K562 (cell line): ENCODE measurements around the gene CDKN3. TPM values are rescaled to one million over a fixed set of nuclear protein-coding genes. Genes with fewer than 3 reads are reported as not detected.
A peak's percentile ranks its signal among the peaks of the same experiment; 100 is the strongest.

Source experiments
- BRD4 ChIP-seq: fragments of 200-600 bp; sonication (generic); IDR thresholded peaks from 2 replicates; pipeline ENCODE4 v1.6.1; 2017; ENCODE audit warnings: inconsistent platforms
- CTBP1 ChIP-seq: fragments of 450-650 bp; IDR thresholded peaks from 2 replicates; pipeline ENCODE4 v1.6.1; 2016; ENCODE audit warnings: borderline replicate concordance
- ERF ChIP-seq: fragments of 450-650 bp; formaldehyde crosslinking; IDR thresholded peaks from 2 replicates; pipeline ENCODE4 v1.4.0; 2020; ENCODE audit warnings: mild to moderate bottlenecking, mixed read lengths
- ETV6 ChIP-seq, 3 experiments: fragments of 150-350 bp in 1 of 3; sonication (generic) in 1 of 3; formaldehyde crosslinking in 1 of 3; IDR thresholded peaks; 2 replicates each; pipeline versions ENCODE4 v1.6.1 to v1.8.0; 2014 to 2022; ENCODE audit warnings: borderline replicate concordance in 2 of 3, low read depth in 2 of 3, antibody characterized with exemption in 1 of 3, low read length in 1 of 3, mild to moderate bottlenecking in 1 of 3, missing genetic modification reagents in 1 of 3
- GATA2 ChIP-seq: sonication (generic); formaldehyde crosslinking; IDR thresholded peaks from 2 replicates; pipeline ENCODE4 v1.4.0; 2020; ENCODE audit warnings: mild to moderate bottlenecking, missing genetic modification reagents
- JUN ChIP-seq, 2 experiments: sonication (generic) in 1 of 2; formaldehyde crosslinking in 1 of 2; IDR thresholded peaks; 2 replicates each; pipeline versions ENCODE4 v1.6.1 to v1.8.0; 2012 to 2022; ENCODE audit warnings: borderline replicate concordance in 2 of 2, mild to moderate bottlenecking in 2 of 2, improper control_type of control experiment in 1 of 2, low read depth in 1 of 2, low read length in 1 of 2, missing genetic modification reagents in 1 of 2
- PML ChIP-seq: IDR thresholded peaks from 2 replicates; pipeline ENCODE4 v1.6.1; 2012; ENCODE audit warnings: low read length, inconsistent platforms
- POLR2A ChIP-seq: fragments of 450-650 bp; conservative IDR thresholded peaks from 2 replicates; pipeline ENCODE4 v1.6.1; 2016
- RBBP5 ChIP-seq: fragments of 200-600 bp; sonication (generic); IDR thresholded peaks from 2 replicates; pipeline ENCODE4 v1.6.1; 2012; ENCODE audit warnings: borderline replicate concordance, mild to moderate bottlenecking, low read length, control low read depth, inconsistent platforms; ENCODE audit not compliant: insufficient read depth, poor library complexity, severe bottlenecking
- SMARCE1 ChIP-seq: fragments of 450-650 bp; IDR thresholded peaks from 2 replicates; pipeline ENCODE4 v1.7.1; 2016; ENCODE audit warnings: mild to moderate bottlenecking
- ZNF239 ChIP-seq: fragments of 250-450 bp; sonication (Bioruptor Pico); IDR thresholded peaks from 2 replicates; pipeline ENCODE4 v1.4.0; 2020; ENCODE audit warnings: mild to moderate bottlenecking
- polyA plus RNA-seq, 8 experiments: library from polyadenylated mRNA; depleted of rRNA in 4 of 8; stranded (reverse) in 5 of 8; unstranded in 3 of 8; fragments of >200 nt; fragmentation: Nextera tagmentation in 2 of 8; fragmentation: Illumina TruSeq in 1 of 8; extraction: Ambion mirVana in 2 of 8; extraction: Trizol in 1 of 8; gene quantifications; 2 replicates each; pipeline versions ENCODE4 v1.2.1 to v1.2.3, GENCODE V29; 2011 to 2014; ENCODE audit warnings: inconsistent platforms in 1 of 8, missing spikeins in 1 of 8
- total RNA-seq, 7 experiments: library from RNA; depleted of rRNA in 6 of 7; stranded (reverse); fragments of >200 nt in 6 of 7; fragmentation: Illumina TruSeq in 2 of 7; extraction: Trizol in 2 of 7; gene quantifications; 2 replicates each; pipeline versions ENCODE4 v1.2.1 to v1.2.3, GENCODE V29; 2011 to 2021; ENCODE audit warnings: low replicate concordance in 1 of 7
- TF ChIP-seq, protein P1 (sequence below), 2 experiments: fragments of 450-650 bp; IDR thresholded peaks; 2 replicates each; pipeline ENCODE4 v1.6.1; 2016; ENCODE audit warnings: mild to moderate bottlenecking in 2 of 2, borderline replicate concordance in 1 of 2, low read depth in 1 of 2, moderate library complexity in 1 of 2
- TF ChIP-seq, protein P2 (sequence below): fragments of 200-800 bp; sonication (Bioruptor generic); IDR thresholded peaks from 2 replicates; pipeline ENCODE4 v1.6.1; 2016; ENCODE audit warnings: missing genetic modification characterization, missing compliant biosample characterization

CDKN3 gene
- total and polyA plus RNA-seq, 9 of the 15 experiments (the other 6 are each of a cell fraction or from before 2014, with no cell fraction given), result 41.3 to 128 (median 70.7) TPM

DNA sequence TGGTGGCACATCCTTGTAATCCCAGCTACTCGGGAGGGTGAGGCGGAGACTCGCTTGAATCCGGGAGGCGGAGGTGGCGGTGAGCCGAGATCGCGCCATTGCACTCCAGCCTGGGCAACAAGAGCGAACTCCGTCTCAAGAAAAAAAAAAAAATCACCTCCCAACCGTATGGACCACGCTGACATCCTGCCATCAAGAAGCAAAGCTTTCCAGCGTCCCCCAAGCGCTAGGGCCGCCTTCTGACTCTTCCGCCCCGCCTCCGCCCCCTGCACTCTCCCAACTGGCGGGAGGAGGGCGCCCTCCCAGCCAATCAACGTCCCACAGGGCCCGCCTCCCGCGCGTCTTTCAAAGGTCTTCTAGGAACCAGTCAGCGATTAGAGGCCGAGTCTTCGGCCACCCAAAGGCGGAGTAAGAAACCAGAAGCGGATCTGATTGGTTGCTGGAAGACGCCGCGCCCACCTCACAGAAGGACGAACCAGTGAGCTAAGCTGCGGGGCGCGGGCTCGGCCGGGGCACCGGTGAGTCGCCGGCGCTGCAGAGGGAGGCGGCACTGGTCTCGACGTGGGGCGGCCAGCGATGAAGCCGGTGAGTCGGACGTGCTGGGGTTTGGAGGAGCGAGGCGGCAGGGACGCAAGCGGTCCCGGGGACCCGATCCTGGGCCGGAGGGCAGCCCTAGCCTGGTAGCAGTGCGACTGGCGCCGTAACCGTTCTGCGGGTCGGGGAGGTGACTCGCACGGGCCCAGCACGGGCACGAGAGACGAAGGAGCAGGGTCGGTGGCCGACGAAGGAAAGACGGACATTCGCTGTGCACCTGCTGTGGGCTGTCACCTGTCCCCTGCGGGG lies at the start of gene CDKN3 (continued):
- TF ChIP-seq, protein P1, sequence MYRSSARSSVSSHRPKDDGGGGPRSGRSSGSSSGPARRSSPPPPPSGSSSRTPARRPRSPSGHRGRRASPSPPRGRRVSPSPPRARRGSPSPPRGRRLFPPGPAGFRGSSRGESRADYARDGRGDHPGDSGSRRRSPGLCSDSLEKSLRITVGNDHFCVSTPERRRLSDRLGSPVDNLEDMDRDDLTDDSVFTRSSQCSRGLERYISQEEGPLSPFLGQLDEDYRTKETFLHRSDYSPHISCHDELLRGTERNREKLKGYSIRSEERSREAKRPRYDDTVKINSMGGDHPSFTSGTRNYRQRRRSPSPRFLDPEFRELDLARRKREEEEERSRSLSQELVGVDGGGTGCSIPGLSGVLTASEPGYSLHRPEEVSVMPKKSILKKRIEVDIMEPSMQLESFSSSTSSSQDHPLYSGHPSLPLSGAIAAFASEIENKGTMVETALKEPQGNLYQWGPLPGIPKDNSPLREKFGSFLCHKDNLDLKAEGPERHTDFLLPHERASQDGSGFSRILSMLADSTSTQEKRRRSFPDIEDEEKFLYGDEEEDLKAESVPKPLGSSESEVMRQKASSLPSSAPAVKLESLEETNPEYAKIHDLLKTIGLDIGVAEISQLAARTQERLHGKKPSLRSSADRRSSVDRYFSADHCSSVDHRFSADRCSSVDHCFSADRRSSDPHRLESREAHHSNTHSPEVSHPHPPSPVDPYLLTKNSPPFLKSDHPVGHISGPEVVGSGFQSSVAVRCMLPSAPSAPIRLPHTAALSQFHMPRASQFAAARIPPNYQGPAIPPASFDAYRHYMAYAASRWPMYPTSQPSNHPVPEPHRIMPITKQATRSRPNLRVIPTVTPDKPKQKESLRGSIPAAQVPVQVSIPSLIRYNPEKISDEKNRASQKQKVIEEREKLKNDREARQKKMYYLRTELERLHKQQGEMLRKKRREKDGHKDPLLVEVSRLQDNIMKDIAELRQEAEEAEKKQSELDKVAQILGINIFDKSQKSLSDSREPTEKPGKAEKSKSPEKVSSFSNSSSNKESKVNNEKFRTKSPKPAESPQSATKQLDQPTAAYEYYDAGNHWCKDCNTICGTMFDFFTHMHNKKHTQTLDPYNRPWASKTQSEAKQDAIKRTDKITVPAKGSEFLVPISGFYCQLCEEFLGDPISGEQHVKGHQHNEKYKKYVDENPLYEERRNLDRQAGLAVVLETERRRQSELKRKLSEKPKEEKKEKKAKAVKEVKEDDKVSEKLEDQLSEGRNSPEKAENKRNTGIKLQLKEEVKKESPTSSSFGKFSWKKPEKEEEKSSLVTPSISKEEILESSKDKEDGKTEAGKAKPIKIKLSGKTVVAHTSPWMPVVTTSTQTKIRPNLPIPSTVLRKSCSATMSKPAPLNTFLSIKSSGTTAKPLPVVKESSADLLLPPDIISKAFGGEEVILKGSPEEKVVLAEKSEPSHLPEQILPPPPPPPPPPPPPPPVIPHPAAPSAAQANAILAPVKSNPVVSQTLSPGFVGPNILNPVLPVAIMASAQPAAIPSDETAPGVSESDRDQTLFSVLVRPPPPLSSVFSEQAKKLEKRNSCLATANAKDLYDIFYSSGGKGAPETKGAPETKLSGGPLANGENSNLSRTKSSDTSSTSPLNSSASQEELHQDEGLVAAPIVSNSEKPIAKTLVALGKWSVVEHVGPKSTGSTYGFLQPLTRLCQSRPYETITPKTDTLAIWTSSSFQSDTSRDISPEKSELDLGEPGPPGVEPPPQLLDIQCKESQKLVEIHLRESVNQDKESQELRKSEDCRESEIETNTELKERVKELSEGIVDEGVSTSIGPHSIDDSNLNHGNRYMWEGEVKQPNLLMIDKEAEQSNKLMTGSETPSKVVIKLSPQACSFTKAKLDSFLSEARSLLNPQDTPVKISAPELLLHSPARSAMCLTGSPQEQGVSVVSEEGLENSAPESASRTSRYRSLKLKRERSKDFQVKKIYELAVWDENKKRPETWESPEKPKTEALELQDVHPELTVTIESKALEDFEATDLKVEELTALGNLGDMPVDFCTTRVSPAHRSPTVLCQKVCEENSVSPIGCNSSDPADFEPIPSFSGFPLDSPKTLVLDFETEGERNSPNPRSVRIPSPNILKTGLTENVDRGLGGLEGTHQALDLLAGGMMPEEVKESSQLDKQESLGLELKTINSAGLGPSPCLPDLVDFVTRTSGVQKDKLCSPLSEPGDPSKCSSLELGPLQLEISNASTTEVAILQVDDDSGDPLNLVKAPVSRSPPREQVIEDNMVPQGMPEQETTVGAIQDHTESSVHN (IDR thresholded peaks at IDR 0.05; ENCODE audit: borderline replicate concordance in 1 of 2, low read depth in 1 of 2), result no peak
- TF ChIP-seq ETV6 (IDR thresholded peaks at IDR 0.05; ENCODE audit: borderline replicate concordance in 1 of 2, low read depth in 2 of 2, low read length in 1 of 2) (no peak), ETV6 (CRISPR knock-in tag; IDR thresholded peaks at IDR 0.05; ENCODE audit: borderline replicate concordance) (no peak), PML (0 out of 2 replicates have a peak, but pooled peaks have one; percentile 37), ERF (CRISPR knock-in tag) (no peak), JUN (IDR thresholded peaks at IDR 0.05; ENCODE audit: borderline replicate concordance, low read depth, low read length) (no peak), JUN (CRISPR knock-in tag; IDR thresholded peaks at IDR 0.05; ENCODE audit: borderline replicate concordance) (peak; percentile 67; the same call in 1 of the 2 replicates), ZNF239 (no peak), CTBP1 (no peak), GATA2 (no peak), SMARCE1 (no peak), BRD4 (no peak), RBBP5 (peak; percentile 72), POLR2A (peak; percentile 89)
- TF ChIP-seq, protein P2, sequence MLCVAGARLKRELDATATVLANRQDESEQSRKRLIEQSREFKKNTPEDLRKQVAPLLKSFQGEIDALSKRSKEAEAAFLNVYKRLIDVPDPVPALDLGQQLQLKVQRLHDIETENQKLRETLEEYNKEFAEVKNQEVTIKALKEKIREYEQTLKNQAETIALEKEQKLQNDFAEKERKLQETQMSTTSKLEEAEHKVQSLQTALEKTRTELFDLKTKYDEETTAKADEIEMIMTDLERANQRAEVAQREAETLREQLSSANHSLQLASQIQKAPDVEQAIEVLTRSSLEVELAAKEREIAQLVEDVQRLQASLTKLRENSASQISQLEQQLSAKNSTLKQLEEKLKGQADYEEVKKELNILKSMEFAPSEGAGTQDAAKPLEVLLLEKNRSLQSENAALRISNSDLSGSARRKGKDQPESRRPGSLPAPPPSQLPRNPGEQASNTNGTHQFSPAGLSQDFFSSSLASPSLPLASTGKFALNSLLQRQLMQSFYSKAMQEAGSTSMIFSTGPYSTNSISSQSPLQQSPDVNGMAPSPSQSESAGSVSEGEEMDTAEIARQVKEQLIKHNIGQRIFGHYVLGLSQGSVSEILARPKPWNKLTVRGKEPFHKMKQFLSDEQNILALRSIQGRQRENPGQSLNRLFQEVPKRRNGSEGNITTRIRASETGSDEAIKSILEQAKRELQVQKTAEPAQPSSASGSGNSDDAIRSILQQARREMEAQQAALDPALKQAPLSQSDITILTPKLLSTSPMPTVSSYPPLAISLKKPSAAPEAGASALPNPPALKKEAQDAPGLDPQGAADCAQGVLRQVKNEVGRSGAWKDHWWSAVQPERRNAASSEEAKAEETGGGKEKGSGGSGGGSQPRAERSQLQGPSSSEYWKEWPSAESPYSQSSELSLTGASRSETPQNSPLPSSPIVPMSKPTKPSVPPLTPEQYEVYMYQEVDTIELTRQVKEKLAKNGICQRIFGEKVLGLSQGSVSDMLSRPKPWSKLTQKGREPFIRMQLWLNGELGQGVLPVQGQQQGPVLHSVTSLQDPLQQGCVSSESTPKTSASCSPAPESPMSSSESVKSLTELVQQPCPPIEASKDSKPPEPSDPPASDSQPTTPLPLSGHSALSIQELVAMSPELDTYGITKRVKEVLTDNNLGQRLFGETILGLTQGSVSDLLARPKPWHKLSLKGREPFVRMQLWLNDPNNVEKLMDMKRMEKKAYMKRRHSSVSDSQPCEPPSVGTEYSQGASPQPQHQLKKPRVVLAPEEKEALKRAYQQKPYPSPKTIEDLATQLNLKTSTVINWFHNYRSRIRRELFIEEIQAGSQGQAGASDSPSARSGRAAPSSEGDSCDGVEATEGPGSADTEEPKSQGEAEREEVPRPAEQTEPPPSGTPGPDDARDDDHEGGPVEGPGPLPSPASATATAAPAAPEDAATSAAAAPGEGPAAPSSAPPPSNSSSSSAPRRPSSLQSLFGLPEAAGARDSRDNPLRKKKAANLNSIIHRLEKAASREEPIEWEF (CRISPR knock-in tag), result no peak
